ENCODE results near the gene UROD.
A peak's percentile ranks its signal among the peaks of the same experiment; 100 is the strongest.

Gene UROD

DNA sequence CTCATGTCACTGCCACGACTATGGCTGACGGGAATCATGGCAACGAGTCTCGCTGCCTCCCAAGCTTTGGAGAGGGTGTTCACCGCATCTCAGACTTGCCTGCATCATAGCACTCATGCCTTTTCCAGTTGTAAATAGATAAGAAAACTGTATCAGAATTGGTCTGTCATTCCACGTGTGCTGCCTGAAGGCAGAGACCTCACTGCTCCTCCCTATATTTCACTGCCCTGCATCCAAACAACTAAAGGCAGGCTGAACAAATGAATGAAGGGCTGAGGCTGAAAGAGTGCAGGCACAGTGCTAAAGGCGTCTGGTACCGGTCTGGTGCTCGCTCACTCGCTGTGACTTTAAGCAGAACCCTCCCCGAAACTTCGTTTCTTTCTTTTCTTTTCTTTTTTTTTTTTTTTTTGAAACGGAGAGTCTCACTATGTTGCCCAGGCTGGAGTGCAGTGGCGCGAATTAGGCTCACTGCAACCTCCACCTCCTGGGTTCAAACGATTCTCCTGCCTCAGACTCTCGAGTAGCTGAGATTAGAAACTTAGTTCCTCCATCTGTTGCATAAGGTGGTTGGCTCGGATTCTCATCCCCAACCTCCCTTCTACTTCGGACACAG is 26.2 kb upstream of the UROD start:
- Histone ChIP-seq H3K4me1 (no peaks in the 10 kb centered on the region), H3K27me3 (no peaks in the 10 kb centered on the region), H3K4me3 (ENCODE audit: low read depth, low read length) (peak overlapping the region; percentile 78), H3K36me3 (no peaks in the 10 kb centered on the region), H3K9me3 (no peaks in the 10 kb centered on the region)
- TF ChIP-seq CTCF (IDR thresholded peaks at IDR 0.05; ENCODE audit: low read depth, low read length): no peak
- DNase-seq: no peak

DNA sequence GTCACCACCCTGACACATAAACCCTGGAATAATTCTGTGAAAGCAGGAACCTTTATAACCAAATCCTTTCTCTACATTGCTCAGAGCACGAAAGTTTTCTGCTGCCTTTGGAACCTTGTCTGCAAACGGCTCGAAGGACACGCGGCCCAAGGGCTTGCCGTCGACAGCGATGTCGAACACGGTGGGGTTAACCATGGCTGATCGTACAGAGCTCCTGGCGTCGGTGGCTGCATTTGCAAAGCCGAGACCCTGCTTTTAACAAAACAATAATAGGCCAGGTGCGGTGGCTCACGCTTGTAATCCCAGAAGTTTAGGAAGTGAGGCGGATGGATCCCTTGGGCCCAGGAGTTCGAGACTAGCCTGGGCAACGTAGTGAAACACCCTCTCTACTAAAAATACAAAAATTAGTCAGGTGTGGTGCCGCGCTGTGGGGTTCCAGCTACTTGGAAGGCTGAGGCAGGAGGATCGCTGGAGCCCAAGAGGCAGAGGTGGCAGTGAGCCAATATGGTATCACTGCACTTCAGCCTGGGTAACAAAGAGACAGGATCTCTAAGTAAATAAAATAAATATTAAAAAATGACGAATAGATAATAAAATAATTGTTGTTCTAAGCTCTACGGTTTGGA is 23.4 kb upstream of the UROD start:
- H3K27me3 ChIP-seq: no peaks in the 10 kb centered on the region
- H3K36me3 ChIP-seq: no peaks in the 10 kb centered on the region
- no peak for TF ChIP-seq CTCF (IDR thresholded peaks at IDR 0.05; ENCODE audit: low read depth, low read length)
- no peaks in the 10 kb centered on the region for H3K4me1 ChIP-seq
- no peak overlapping the region for H3K4me3 ChIP-seq (ENCODE audit: low read depth, low read length)
- DNase-seq: no peak
- no peaks in the 10 kb centered on the region for H3K9me3 ChIP-seq

DNA sequence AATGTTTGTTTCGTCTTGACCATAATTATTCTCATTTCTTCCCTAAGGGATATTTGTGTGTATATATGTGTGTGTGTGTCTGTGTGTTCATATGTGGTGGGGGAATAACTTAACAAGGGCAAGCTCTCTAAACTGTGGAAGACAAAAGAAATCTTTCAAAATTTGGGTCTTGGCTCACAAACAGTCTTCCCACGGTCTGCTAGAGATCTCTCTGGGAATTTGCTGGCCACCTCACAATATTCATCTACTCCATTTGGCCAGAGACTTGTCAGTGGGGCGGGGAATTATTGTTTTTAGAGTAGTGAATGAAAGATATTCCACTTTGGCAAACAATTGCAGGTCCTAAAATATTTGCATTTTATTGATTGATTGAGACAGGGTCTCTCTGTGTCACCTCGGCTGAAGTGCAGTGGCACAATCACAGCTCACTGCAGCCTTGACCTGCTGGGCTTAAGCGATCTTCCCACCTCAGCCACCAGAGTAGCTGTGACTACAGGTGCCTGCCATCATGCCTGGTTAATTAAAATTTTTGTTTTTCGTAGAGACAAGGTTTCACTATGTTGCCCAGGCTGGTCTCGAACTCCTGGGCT is 17.6 kb upstream of the UROD start:
- Histone ChIP-seq H3K9me3 (no peaks in the 10 kb centered on the region), H3K36me3 (no peaks in the 10 kb centered on the region), H3K4me3 (ENCODE audit: low read depth, low read length) (no peak overlapping the region), H3K27me3 (no peaks in the 10 kb centered on the region), H3K4me1 (no peaks in the 10 kb centered on the region)
- no peak for DNase-seq
- no peak for TF ChIP-seq CTCF (IDR thresholded peaks at IDR 0.05; ENCODE audit: low read depth, low read length)

DNA sequence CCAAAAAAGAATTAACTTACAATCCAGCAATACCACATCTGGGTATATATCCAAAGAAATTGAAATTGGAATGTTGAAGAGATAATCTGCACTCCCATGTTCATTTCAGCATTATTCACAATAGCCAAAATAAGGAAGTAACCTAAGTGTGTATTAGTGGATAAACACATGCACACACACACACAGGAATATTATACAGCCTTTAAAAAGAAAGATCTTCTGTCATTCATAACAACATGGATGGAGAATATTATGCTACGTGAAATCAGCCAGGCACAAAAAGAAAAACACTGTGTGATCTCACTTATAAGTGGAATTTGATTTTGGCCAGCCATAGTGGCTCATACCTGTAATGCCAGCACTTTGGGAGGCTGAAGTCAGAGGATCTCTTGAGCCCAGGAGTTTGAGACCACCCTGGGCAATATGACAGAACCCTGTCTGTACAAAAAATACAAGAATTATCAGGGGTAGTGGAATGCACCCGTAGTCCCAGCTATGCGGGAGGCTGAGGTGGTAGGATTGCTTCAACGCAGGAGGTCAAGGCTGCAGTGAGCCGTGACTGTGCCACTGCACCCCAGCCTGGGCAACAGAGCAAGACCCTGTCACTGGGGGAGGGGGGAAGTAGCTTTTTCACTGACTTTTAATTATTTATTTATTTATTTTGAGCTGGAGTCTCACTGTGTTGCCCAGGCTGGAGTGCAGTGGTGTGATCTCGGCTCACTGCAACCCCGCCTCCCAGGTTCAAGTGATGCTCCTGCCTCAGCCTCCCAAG is 16.4 kb upstream of the UROD start:
- TF ChIP-seq CTCF (IDR thresholded peaks at IDR 0.05; ENCODE audit: low read depth, low read length): no peak

GRCh38 chr1:44999232-44999631 is 12.8 kb upstream of the UROD start:
- no peaks in the 10 kb centered on the region for H3K36me3 ChIP-seq
- H3K4me3 ChIP-seq (ENCODE audit: low read depth, low read length): no peak overlapping the region
- H3K4me1 ChIP-seq: no peaks in the 10 kb centered on the region
- H3K27me3 ChIP-seq: no peaks in the 10 kb centered on the region
- no peaks in the 10 kb centered on the region for H3K9me3 ChIP-seq
- TF ChIP-seq CTCF (IDR thresholded peaks at IDR 0.05; ENCODE audit: low read depth, low read length): no peak
- no peak for DNase-seq

More for the DNA sequence above, 16.4 kb upstream of the UROD start:
- no peak for DNase-seq
- Histone ChIP-seq H3K4me1 (no peaks in the 10 kb centered on the region), H3K27me3 (no peaks in the 10 kb centered on the region), H3K9me3 (no peaks in the 10 kb centered on the region), H3K36me3 (no peaks in the 10 kb centered on the region), H3K4me3 (ENCODE audit: low read depth, low read length) (no peak overlapping the region)

All from BE2C (cell line).